Natural killer cell (primary cell): ENCODE data around the gene PPFIBP2. TPM values are rescaled to one million over a fixed set of nuclear protein-coding genes. Genes with fewer than 3 reads are reported as not detected.

Source experiments
- ATAC-seq, 3 donors: fragments of 150-1000 bp in 2 of 3; fragments of 200-7000 bp in 1 of 3; cut with Tn5 transposase; 1 replicate in 1 of 3; 2 replicates in 2 of 3; pipeline ENCODE4 v1.10.0; 2021; ENCODE audit warnings: mild to moderate bottlenecking in 2 of 3, moderate library complexity in 2 of 3
- DNase-seq, 2 donors: peaks; one replicate each; pipeline versions ENCODE4 v3.0.0 to v3.0.0-alpha.2; 2013 to 2021; ENCODE audit warnings: mixed read lengths in 1 of 2
- H3K27ac ChIP-seq: one replicate; pipeline ENCODE4 v1.5.1; 2013; ENCODE audit warnings: mild to moderate bottlenecking, low read length
- H3K27me3 ChIP-seq: one replicate; pipeline ENCODE4 v1.6.1; 2013; ENCODE audit warnings: low read length; ENCODE audit not compliant: control insufficient read depth, insufficient read depth
- H3K36me3 ChIP-seq: one replicate; pipeline ENCODE4 v1.6.1; 2013; ENCODE audit warnings: low read length; ENCODE audit not compliant: control insufficient read depth, insufficient read depth
- H3K4me1 ChIP-seq: one replicate; pipeline ENCODE4 v1.6.1; 2013; ENCODE audit warnings: low read length; ENCODE audit not compliant: control insufficient read depth, insufficient read depth
- H3K4me3 ChIP-seq: one replicate; pipeline ENCODE4 v1.5.1; 2013; ENCODE audit warnings: low read length
- H3K9me3 ChIP-seq: one replicate; pipeline ENCODE4 v1.6.1; 2013; ENCODE audit warnings: low read length; ENCODE audit not compliant: control insufficient read depth, insufficient read depth
- H3K27ac Mint-ChIP-seq, 2 donors: one replicate each; pipeline ENCODE4 v1.8.0; 2022; ENCODE audit warnings: mild to moderate bottlenecking in 2 of 2, mixed read lengths in 2 of 2, moderate library complexity in 1 of 2
- H3K27me3 Mint-ChIP-seq, 2 donors: one replicate each; pipeline ENCODE4 v1.8.0; 2022; ENCODE audit warnings: low read depth in 2 of 2, mixed read lengths in 2 of 2
- H3K36me3 Mint-ChIP-seq: one replicate; pipeline ENCODE4 v1.8.0; 2022; ENCODE audit warnings: mixed read lengths
- H3K4me1 Mint-ChIP-seq, 2 donors: one replicate each; pipeline ENCODE4 v1.8.0; 2022; ENCODE audit warnings: mixed read lengths in 2 of 2
- H3K4me3 Mint-ChIP-seq: one replicate; pipeline ENCODE4 v1.8.0; 2022; ENCODE audit warnings: mild to moderate bottlenecking, moderate library complexity, mixed read lengths
- H3K9me3 Mint-ChIP-seq, 2 donors: one replicate each; pipeline ENCODE4 v1.8.0; 2022; ENCODE audit warnings: mixed read lengths in 2 of 2
- CTCF ChIP-seq: fragments of 200-600 bp; IDR thresholded peaks from one replicate; pipeline ENCODE4 v1.8.0; 2022; ENCODE audit warnings: antibody characterized with exemption
- WGBS: methylation state at CpG from one replicate; pipeline ENCODE4 v1.1.7; 2013; ENCODE audit warnings: missing lambda C conversion rate; ENCODE audit not compliant: insufficient coverage; 5-methylcytosine and 5-hydroxymethylcytosine counted together
- intact Hi-C: fragments of 100-400 bp; cut with micrococcal nuclease; formaldehyde crosslinking; loops from one replicate; pipeline ENCODE4 v1.14.2; 2022
- total RNA-seq, 4 donors: library from RNA; stranded (reverse); fragments of 120-200 nt in 1 of 4; gene quantifications; one replicate each; pipeline versions ENCODE4 v1.2.3 to v1.2.4, GENCODE V29; 2013 to 2022

PPFIBP2 gene
- total RNA-seq, 3 donors from 2014 or later (not counting 1 experiment from before 2014, with no cell fraction given), result 15.1 to 23.7 (median 23.1) TPM

DNA sequence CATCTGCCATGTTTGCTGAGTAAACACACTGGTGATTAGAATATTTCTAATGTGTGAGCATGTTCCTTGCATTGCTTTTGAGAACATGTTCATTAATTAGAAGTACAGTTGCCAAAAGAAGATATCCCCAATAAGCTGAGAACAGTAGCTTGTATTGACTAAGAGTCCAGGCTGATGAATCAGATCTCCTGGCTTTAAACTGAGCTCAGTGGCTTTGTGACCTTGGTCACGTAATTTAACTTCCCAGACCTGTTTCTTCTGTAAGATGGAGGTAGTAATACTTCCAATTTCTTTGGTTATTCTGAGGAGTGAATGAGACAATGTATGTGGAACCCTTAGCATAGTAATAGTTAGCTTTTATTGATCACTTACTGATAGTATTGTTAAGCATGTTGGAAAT lies 97.6 kb downstream of the PPFIBP2 start:
- H3K27ac ChIP-seq, result no peak overlapping the region
- no peaks in the 10 kb centered on the region for H3K9me3 ChIP-seq
- WGBS, result 94% methylated on average over 1 of the region's 1 CpG
- DNase-seq (no peak), ATAC-seq (no peak)
- H3K9me3 Mint-ChIP-seq, result no peaks in the 10 kb centered on the region
- no peak overlapping the region for H3K27ac Mint-ChIP-seq
- H3K36me3 Mint-ChIP-seq, result no peaks in the 10 kb centered on the region
- no peak for TF ChIP-seq CTCF
- H3K27me3 ChIP-seq, result no peaks in the 10 kb centered on the region
- no peak overlapping the region for H3K4me3 ChIP-seq
- H3K36me3 ChIP-seq, result peaks cover 6% of the 10 kb centered on the region
- H3K4me3 Mint-ChIP-seq, result no peak overlapping the region
- no peaks in the 10 kb centered on the region for H3K4me1 ChIP-seq
- intact Hi-C loops, result no loop called here
- H3K27me3 Mint-ChIP-seq, result no peaks in the 10 kb centered on the region
- H3K4me1 Mint-ChIP-seq, result no peaks in the 10 kb centered on the region

GRCh38 chr11:7612056-7612660 lies 98.4 kb downstream of the PPFIBP2 start:
- DNase-seq (no peak), ATAC-seq (no peak)
- Mint-ChIP-seq H3K4me3 (no peak overlapping the region), H3K4me1 (no peaks in the 10 kb centered on the region), H3K27ac (no peak overlapping the region), H3K36me3 (no peaks in the 10 kb centered on the region), H3K27me3 (no peaks in the 10 kb centered on the region), H3K9me3 (no peaks in the 10 kb centered on the region)
- Histone ChIP-seq H3K27ac (no peak overlapping the region), H3K27me3 (no peaks in the 10 kb centered on the region), H3K4me1 (no peaks in the 10 kb centered on the region), H3K36me3 (peaks cover 6% of the 10 kb centered on the region), H3K9me3 (no peaks in the 10 kb centered on the region), H3K4me3 (no peak overlapping the region)
- 90% methylated on average over 7 of the region's 7 CpGs for WGBS
- TF ChIP-seq CTCF, result no peak
- intact Hi-C loops, result no loop called here

- Mint-ChIP-seq H3K36me3 (no peaks in the 10 kb centered on the region), H3K4me1 (no peaks in the 10 kb centered on the region)
Measured at GRCh38 chr11:7612661-7613393, 99.0 kb downstream of the PPFIBP2 start.

More at GRCh38 chr11:7612661-7613393, 99.0 kb downstream of the PPFIBP2 start:
- H3K4me3 ChIP-seq, result no peak overlapping the region
- H3K4me1 ChIP-seq, result no peaks in the 10 kb centered on the region
- Mint-ChIP-seq H3K9me3 (no peaks in the 10 kb centered on the region), H3K27ac (no peak overlapping the region), H3K27me3 (no peaks in the 10 kb centered on the region), H3K4me3 (no peak overlapping the region)
- no peak for DNase-seq
- WGBS, result 89% methylated on average over 4 of the region's 4 CpGs
- H3K27ac ChIP-seq, result no peak overlapping the region
- no peaks in the 10 kb centered on the region for H3K27me3 ChIP-seq
- H3K36me3 ChIP-seq, result peaks cover 6% of the 10 kb centered on the region
- intact Hi-C loops, result no loop called here
- no peak for ATAC-seq
- H3K9me3 ChIP-seq, result no peaks in the 10 kb centered on the region
- TF ChIP-seq CTCF, result no peak
